Measurements from ENCODE around the gene BCAT1.

Gene BCAT1

DNA sequence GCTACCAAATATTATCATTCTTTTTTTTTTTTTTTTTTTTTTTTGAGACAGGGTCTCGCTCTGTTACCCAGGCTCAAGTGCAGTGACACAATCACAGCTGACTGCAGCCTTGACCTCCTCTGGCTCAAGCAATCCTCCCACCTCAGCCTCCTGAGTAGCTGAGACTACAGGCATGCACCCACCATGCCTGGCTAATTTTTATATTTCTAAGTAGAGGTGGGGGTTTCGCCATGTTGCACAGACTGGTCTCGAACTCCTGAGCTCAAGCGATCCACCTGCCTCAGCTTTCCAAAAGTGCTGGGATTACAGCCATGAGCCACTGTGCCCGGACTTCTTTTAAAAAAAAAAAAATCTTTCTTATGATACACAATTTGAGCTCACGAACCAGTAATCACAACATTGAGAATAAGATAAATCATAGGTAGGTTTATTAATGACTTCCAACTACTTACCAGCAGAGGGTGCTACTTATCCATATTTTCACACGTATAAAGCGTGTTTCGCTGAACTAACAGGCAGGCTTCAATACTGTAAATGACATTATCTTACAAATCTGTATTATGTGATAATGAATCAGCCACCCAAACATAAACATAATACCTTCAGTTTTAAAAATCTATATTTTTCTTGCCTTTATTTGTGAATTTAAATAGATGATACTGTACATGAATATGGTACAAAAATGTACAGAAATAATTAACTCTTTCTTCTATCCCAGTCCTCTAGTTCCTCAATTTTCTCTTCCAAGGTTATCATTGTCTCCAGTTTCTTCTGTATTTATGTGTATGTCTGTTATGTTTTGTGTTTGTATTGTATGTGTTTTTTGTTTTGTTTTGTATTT lies 42.5 kb upstream of the BCAT1 start:
- H3K9me3 ChIP-seq (ENCODE audit: insufficient read depth, low read length, severe bottlenecking): no peaks in the 10 kb centered on the region
- no peaks in the 10 kb centered on the region for H4K20me1 ChIP-seq (ENCODE audit: insufficient read depth, low read length)
- H3K9ac ChIP-seq (ENCODE audit: low read depth, low read length): no peak overlapping the region
- no peaks in the 10 kb centered on the region for H3K4me1 ChIP-seq (ENCODE audit: insufficient read depth, low read length)
- H3K36me3 ChIP-seq (ENCODE audit: insufficient read depth, low read length): no peaks in the 10 kb centered on the region
- H3K79me2 ChIP-seq (ENCODE audit: insufficient read depth, low read length): no peaks in the 10 kb centered on the region
- no peaks in the 10 kb centered on the region for H3K27me3 ChIP-seq (ENCODE audit: insufficient read depth, low read length, poor library complexity)
- TF ChIP-seq EZH2 (IDR thresholded peaks at IDR 0.05; ENCODE audit: borderline replicate concordance, low read depth, low read length, severe bottlenecking) (no peak), CTCF (IDR thresholded peaks at IDR 0.05; ENCODE audit: borderline replicate concordance, extremely low read depth, low read length, poor library complexity, severe bottlenecking) (peak; percentile 77)
- ATAC-seq (ENCODE audit: insufficient read depth, low read depth) (peak; percentile 94), DNase-seq (peak; percentile 10)
- peak overlapping the region; percentile 32; the same call in 1 of the 2 replicates for H3K4me2 ChIP-seq (ENCODE audit: insufficient read depth, low read length)
- no peak overlapping the region for H3K27ac ChIP-seq (ENCODE audit: low read length)
- no peak overlapping the region for H2AFZ ChIP-seq (ENCODE audit: low read depth, low read length)
- no peak overlapping the region for H3K4me3 ChIP-seq (ENCODE audit: low read depth in 1 of 2, low read length in 2 of 2)

- ATAC-seq (ENCODE audit: insufficient read depth, low read depth) (no peak), DNase-seq (no peak)
- H3K36me3 ChIP-seq (ENCODE audit: insufficient read depth, low read length): no peaks in the 10 kb centered on the region
- H3K79me2 ChIP-seq (ENCODE audit: insufficient read depth, low read length): no peaks in the 10 kb centered on the region
- no peak overlapping the region for H2AFZ ChIP-seq (ENCODE audit: low read depth, low read length)
- no peak overlapping the region for H3K9ac ChIP-seq (ENCODE audit: low read depth, low read length)
- H3K27me3 ChIP-seq (ENCODE audit: insufficient read depth, low read length, poor library complexity): no peaks in the 10 kb centered on the region
- no peaks in the 10 kb centered on the region for H3K4me1 ChIP-seq (ENCODE audit: insufficient read depth, low read length)
- TF ChIP-seq EZH2 (IDR thresholded peaks at IDR 0.05; ENCODE audit: borderline replicate concordance, low read depth, low read length, severe bottlenecking): no peak
- H3K9me3 ChIP-seq (ENCODE audit: insufficient read depth, low read length, severe bottlenecking): no peaks in the 10 kb centered on the region
- no peak overlapping the region for H3K27ac ChIP-seq (ENCODE audit: low read length)
- no peak overlapping the region for H3K4me3 ChIP-seq (ENCODE audit: low read depth in 1 of 2, low read length in 2 of 2)
- H3K4me2 ChIP-seq (ENCODE audit: insufficient read depth, low read length): no peak overlapping the region
- no peaks in the 10 kb centered on the region for H4K20me1 ChIP-seq (ENCODE audit: insufficient read depth, low read length)
Measured at GRCh38 chr12:24989216-24989615, 40.3 kb upstream of the BCAT1 start.

- no peak for TF ChIP-seq EZH2 (IDR thresholded peaks at IDR 0.05; ENCODE audit: borderline replicate concordance, low read depth, low read length, severe bottlenecking)
- TF ChIP-seq CTCF (IDR thresholded peaks at IDR 0.05; ENCODE audit: borderline replicate concordance, extremely low read depth, low read length, poor library complexity, severe bottlenecking): no peak
Measured at GRCh38 chr12:24982250-24982649, 33.3 kb upstream of the BCAT1 start.

GRCh38 chr12:24979976-24980730 lies 31.3 kb upstream of the BCAT1 start:
- Histone ChIP-seq H4K20me1 (ENCODE audit: insufficient read depth, low read length) (no peaks in the 10 kb centered on the region), H3K27ac (ENCODE audit: low read length) (no peak overlapping the region), H3K36me3 (ENCODE audit: insufficient read depth, low read length) (no peaks in the 10 kb centered on the region), H3K4me1 (ENCODE audit: insufficient read depth, low read length) (no peaks in the 10 kb centered on the region), H3K4me3 (ENCODE audit: low read depth in 1 of 2, low read length in 2 of 2) (no peak overlapping the region), H3K9ac (ENCODE audit: low read depth, low read length) (no peak overlapping the region), H3K4me2 (ENCODE audit: insufficient read depth, low read length) (no peak overlapping the region), H3K79me2 (ENCODE audit: insufficient read depth, low read length) (no peaks in the 10 kb centered on the region), H2AFZ (ENCODE audit: low read depth, low read length) (no peak overlapping the region), H3K27me3 (ENCODE audit: insufficient read depth, low read length, poor library complexity) (no peaks in the 10 kb centered on the region), H3K9me3 (ENCODE audit: insufficient read depth, low read length, severe bottlenecking) (peaks cover 4% of the 10 kb centered on the region)
- DNase-seq (no peak), ATAC-seq (ENCODE audit: insufficient read depth, low read depth) (no peak)
- TF ChIP-seq EZH2 (IDR thresholded peaks at IDR 0.05; ENCODE audit: borderline replicate concordance, low read depth, low read length, severe bottlenecking): no peak
- no peak for TF ChIP-seq CTCF (IDR thresholded peaks at IDR 0.05; ENCODE audit: borderline replicate concordance, extremely low read depth, low read length, poor library complexity, severe bottlenecking)

More at GRCh38 chr12:24982250-24982649, 33.3 kb upstream of the BCAT1 start:
- Histone ChIP-seq H3K4me1 (ENCODE audit: insufficient read depth, low read length) (no peaks in the 10 kb centered on the region), H3K27ac (ENCODE audit: low read length) (no peak overlapping the region), H3K9ac (ENCODE audit: low read depth, low read length) (no peak overlapping the region), H3K4me2 (ENCODE audit: insufficient read depth, low read length) (no peak overlapping the region), H3K36me3 (ENCODE audit: insufficient read depth, low read length) (no peaks in the 10 kb centered on the region), H4K20me1 (ENCODE audit: insufficient read depth, low read length) (no peaks in the 10 kb centered on the region), H3K4me3 (ENCODE audit: low read depth in 1 of 2, low read length in 2 of 2) (no peak overlapping the region), H3K9me3 (ENCODE audit: insufficient read depth, low read length, severe bottlenecking) (peaks cover 4% of the 10 kb centered on the region), H3K27me3 (ENCODE audit: insufficient read depth, low read length, poor library complexity) (no peaks in the 10 kb centered on the region), H2AFZ (ENCODE audit: low read depth, low read length) (no peak overlapping the region), H3K79me2 (ENCODE audit: insufficient read depth, low read length) (no peaks in the 10 kb centered on the region)
- no peak for ATAC-seq (ENCODE audit: insufficient read depth, low read depth)
- no peak for DNase-seq

All from DND-41 (cell line).